ENCODE results near the gene SMIM41. TPM values are rescaled to one million over a fixed set of nuclear protein-coding genes. Genes with fewer than 3 reads are reported as not detected.

SMIM41 gene
- total and polyA plus RNA-seq, 7 donors: 0.41 to 5.7 (median 0.88) TPM; not detected in 3

DNA sequence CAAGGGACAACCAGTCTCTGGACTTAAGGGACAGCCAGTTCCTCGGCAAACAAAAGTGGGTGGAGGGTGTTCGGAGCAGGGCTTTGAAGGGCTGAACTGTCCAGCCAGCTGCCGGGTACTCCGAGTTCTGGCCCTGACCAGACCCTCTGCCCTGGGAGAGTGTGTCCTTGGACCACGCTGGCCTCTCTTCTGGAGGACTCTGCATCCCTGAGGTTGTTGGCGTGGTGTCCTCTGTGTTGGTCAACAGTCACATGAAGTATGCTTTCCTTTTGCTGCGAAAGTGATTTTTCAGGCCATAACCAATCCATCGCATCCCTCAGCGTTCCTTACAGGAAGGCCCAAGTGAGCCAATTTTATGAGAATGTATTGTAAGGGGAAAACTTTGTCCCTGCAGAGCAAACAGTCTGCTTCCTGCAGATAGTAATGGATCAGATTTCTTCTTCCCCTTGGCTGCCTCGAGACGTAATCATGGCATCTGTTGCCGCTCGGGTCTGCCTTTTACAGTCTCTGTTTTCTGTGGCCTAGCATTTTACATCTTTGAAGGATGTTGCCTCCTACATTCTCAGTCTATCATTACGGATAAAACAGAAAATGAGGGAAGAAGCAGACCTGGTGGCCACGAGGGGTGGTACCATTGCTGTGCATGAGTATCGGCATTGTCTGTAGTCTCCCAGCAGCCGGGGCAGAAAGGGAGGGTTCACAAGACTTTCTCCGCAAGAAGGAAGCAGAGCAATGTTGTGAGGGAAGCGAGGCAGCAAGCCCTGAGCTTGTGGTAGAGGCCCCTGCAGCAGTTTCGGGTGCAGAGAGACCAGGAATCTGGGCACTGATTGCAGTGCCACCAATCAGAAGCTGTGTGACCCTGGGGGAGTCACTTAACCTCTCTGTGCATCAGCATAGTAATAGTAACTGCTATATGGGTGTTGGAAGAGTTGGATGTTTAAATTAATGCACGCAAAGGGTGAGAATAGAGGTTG is 47.4 kb downstream of the SMIM41 start:
- no peak for DNase-seq
- peaks cover 0 to 6% (median 0%) of the 10 kb centered on the region in 3 donors for H3K27me3 ChIP-seq
- no peaks in the 10 kb centered on the region for H3K9me3 ChIP-seq
- intact Hi-C loops (cut with DNase I): no loop called here
- H3K4me3 ChIP-seq: no peak overlapping the region
- 59 to 74% methylated on average over 21 of the region's 21 CpGs for WGBS, 2 donors
- no peaks in the 10 kb centered on the region for H3K36me3 ChIP-seq
- peaks cover 0 to 2% (median 0%) of the 10 kb centered on the region in 4 donors for H3K4me1 ChIP-seq
- peak in 1 of 4 donors; percentile 57 for TF ChIP-seq EP300 (IDR thresholded peaks at IDR 0.05)
- no peak for TF ChIP-seq POLR2AphosphoS5 (IDR thresholded peaks at IDR 0.05)
- H3K27ac ChIP-seq: peak overlapping the region in 3 of 4 donors; percentile 1 to 19 (median 8)

DNA sequence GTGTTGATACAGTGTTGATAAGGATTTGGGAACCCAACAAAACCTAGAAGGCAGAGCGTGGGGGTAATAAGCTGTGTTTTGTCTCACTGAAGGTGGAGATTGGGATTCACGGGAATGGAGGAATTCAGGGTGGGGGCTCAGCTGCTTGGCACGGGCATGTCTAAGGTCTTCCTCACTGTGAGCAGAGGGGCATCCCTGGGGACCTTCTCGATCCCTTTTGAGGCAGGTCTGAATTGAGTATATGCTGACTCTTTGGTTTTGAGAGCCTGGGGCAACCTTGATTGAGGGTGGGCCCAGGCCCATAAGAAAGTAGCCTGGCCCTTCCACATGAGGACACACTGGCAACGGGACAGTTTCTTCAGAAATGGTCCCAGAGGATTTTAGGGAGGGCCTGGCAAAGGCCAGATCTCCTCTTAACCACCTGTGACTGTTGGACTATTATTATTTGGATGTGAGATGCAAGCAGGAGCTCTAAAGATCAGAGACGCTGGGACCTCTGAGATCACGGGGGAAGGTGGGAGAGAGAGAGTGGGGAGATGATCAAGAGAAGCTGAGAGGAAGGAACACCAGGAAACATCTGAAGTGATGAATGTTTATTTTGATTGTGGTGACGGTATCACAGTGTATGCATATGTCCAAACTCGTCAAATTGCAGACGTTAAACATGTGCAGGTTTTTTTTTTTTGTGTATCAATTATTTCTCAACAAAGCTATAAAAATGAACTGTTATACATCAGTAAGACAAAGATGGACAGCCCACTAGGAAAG is 48.4 kb downstream of the SMIM41 start:
- no peaks in the 10 kb centered on the region for H3K36me3 ChIP-seq
- no peak for DNase-seq
- H3K9me3 ChIP-seq: no peaks in the 10 kb centered on the region
- H3K27ac ChIP-seq: peak overlapping the region in 1 of 4 donors; percentile 19
- intact Hi-C loops (cut with DNase I): no loop called here
- WGBS, 2 donors: 59 to 68% methylated on average over 10 of the region's 10 CpGs
- H3K27me3 ChIP-seq: peaks cover 0 to 4% (median 0%) of the 10 kb centered on the region in 3 donors
- H3K4me1 ChIP-seq: no peaks in the 10 kb centered on the region
- H3K4me3 ChIP-seq: no peak overlapping the region
- TF ChIP-seq, protein P1, sequence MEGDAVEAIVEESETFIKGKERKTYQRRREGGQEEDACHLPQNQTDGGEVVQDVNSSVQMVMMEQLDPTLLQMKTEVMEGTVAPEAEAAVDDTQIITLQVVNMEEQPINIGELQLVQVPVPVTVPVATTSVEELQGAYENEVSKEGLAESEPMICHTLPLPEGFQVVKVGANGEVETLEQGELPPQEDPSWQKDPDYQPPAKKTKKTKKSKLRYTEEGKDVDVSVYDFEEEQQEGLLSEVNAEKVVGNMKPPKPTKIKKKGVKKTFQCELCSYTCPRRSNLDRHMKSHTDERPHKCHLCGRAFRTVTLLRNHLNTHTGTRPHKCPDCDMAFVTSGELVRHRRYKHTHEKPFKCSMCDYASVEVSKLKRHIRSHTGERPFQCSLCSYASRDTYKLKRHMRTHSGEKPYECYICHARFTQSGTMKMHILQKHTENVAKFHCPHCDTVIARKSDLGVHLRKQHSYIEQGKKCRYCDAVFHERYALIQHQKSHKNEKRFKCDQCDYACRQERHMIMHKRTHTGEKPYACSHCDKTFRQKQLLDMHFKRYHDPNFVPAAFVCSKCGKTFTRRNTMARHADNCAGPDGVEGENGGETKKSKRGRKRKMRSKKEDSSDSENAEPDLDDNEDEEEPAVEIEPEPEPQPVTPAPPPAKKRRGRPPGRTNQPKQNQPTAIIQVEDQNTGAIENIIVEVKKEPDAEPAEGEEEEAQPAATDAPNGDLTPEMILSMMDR (IDR thresholded peaks at IDR 0.05): no peak
- no peak for TF ChIP-seq POLR2A (IDR thresholded peaks at IDR 0.05)
- TF ChIP-seq POLR2AphosphoS5 (IDR thresholded peaks at IDR 0.05): no peak
- TF ChIP-seq EP300 (IDR thresholded peaks at IDR 0.05): no peak

DNA sequence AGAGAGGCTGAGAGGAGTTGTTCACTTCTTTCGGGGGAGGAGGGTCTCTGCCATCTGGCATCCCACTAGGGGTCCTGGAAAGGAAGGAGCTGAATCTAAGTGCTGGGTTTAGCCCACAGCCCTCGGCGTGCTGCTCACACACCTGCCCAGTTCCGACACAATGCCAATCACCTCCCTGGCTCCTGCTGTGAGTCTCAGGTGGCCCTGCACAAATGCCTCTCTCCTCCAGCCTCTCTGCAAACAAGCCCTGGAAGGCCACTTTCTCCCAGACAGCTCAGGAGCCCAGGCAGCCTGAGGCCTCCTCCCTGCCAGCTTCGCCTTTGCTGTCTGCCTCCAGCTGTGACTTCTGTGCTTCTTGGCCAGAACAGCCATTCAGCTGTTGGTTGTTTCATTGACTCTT is 51.2 kb downstream of the SMIM41 start:
- whole genome bisulfite sequencing, 2 donors: 82 to 86% methylated on average over 5 of the region's 5 CpGs
- Histone ChIP-seq H3K4me1 (no peaks in the 10 kb centered on the region), H3K4me3 (no peak overlapping the region), H3K27ac (no peak overlapping the region), H3K9me3 (no peaks in the 10 kb centered on the region), H3K27me3 (peaks cover 0 to under 1% (median 0%) of the 10 kb centered on the region in 3 donors), H3K36me3 (no peaks in the 10 kb centered on the region)
- intact Hi-C loops (cut with DNase I): no loop called here
- TF ChIP-seq POLR2AphosphoS5 (IDR thresholded peaks at IDR 0.05): no peak
- DNase-seq: no peak

DNA sequence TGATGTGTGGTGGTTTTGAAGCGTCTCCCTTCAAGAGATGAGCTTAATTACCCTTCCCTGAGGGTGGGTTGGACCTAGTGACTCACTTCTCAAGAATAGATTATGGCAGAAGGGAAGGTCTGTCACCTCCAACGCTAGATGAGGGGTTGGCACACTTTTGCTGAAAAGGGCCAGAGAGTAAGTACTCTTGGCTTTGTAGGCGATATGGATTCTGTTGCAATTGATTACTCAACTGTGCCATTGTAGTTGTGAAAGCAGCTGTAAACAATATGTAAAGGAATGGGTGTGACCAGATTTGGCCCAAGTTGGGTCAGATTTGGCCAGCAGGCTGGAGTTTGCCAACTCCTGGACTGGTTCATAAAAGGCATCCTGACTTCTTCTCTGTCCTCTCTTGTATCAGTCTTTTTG is 53.3 kb downstream of the SMIM41 start:
- Histone ChIP-seq H3K36me3 (no peaks in the 10 kb centered on the region), H3K4me3 (no peak overlapping the region), H3K27me3 (no peaks in the 10 kb centered on the region), H3K27ac (no peak overlapping the region), H3K9me3 (no peaks in the 10 kb centered on the region), H3K4me1 (no peaks in the 10 kb centered on the region)
- 61 to 83% methylated on average over 3 of the region's 3 CpGs for whole genome bisulfite sequencing, 2 donors
- DNase-seq: no peak
- TF ChIP-seq, protein P1 (IDR thresholded peaks at IDR 0.05): no peak
- TF ChIP-seq POLR2AphosphoS5 (IDR thresholded peaks at IDR 0.05) (no peak), EP300 (IDR thresholded peaks at IDR 0.05) (no peak), POLR2A (IDR thresholded peaks at IDR 0.05) (no peak)
- intact Hi-C loops (cut with DNase I): no loop called here

DNA sequence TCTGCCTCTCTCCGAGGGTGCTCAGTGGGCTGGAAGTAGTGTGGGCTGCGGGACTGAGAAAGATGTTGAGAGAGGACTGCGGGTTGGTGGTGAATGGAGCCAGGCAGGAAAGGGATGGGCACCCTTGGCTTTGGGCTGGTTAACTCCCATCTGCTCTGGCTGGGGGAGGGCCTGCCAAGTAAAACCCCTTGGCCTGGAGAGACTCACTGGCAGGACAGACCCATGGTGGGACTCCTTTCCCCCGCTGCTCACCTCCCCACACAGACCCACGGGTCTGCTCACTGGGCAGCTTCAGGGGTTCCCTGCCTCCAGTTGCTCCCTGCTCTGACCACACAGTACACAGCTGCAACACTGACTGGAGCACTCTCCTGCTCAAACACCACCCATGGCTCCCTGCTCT is 58.2 kb downstream of the SMIM41 start:
- intact Hi-C loops (cut with DNase I): no loop called here
- 85 to 90% methylated on average over 5 of the region's 5 CpGs for WGBS, 2 donors
- Histone ChIP-seq H3K4me3 (no peak overlapping the region), H3K36me3 (no peaks in the 10 kb centered on the region), H3K27me3 (no peaks in the 10 kb centered on the region), H3K27ac (no peak overlapping the region), H3K9me3 (no peaks in the 10 kb centered on the region), H3K4me1 (no peaks in the 10 kb centered on the region)
- TF ChIP-seq POLR2AphosphoS5 (IDR thresholded peaks at IDR 0.05): no peak
- TF ChIP-seq, protein P1 (IDR thresholded peaks at IDR 0.05): no peak
- no peak for TF ChIP-seq EP300 (IDR thresholded peaks at IDR 0.05)
- no peak for TF ChIP-seq POLR2A (IDR thresholded peaks at IDR 0.05)
- DNase-seq: no peak

All from sigmoid colon (tissue), 7 donors.